Thyroid gland (tissue), 4 donors: ENCODE results near the gene DCTN5.

ENCODE experiments used
- CTCF ChIP-seq, 6 experiments: fragments of 200-600 bp in 3 of 6; fragments of 450-650 bp in 3 of 6; sonication (generic) in 3 of 6; IDR thresholded peaks; one replicate each; pipeline ENCODE4 v1.5.1; 2016 to 2019; ENCODE audit warnings: antibody characterized with exemption in 6 of 6, mild to moderate bottlenecking in 2 of 6, inconsistent platforms in 1 of 6, moderate library complexity in 1 of 6
- POLR2A ChIP-seq, 2 donors: fragments of 450-650 bp; IDR thresholded peaks; one replicate each; pipeline ENCODE4 v1.6.1; 2017; ENCODE audit warnings: antibody characterized with exemption in 2 of 2, mild to moderate bottlenecking in 2 of 2, moderate library complexity in 1 of 2

GRCh38 chr16:23611936-23612335 lies 29.3 kb upstream of the DCTN5 start:
- no peak for TF ChIP-seq POLR2A (IDR thresholded peaks at IDR 0.05)
- TF ChIP-seq CTCF (IDR thresholded peaks at IDR 0.05), result no peak
